ENCODE results near the gene TDRD7.

Gene TDRD7

DNA sequence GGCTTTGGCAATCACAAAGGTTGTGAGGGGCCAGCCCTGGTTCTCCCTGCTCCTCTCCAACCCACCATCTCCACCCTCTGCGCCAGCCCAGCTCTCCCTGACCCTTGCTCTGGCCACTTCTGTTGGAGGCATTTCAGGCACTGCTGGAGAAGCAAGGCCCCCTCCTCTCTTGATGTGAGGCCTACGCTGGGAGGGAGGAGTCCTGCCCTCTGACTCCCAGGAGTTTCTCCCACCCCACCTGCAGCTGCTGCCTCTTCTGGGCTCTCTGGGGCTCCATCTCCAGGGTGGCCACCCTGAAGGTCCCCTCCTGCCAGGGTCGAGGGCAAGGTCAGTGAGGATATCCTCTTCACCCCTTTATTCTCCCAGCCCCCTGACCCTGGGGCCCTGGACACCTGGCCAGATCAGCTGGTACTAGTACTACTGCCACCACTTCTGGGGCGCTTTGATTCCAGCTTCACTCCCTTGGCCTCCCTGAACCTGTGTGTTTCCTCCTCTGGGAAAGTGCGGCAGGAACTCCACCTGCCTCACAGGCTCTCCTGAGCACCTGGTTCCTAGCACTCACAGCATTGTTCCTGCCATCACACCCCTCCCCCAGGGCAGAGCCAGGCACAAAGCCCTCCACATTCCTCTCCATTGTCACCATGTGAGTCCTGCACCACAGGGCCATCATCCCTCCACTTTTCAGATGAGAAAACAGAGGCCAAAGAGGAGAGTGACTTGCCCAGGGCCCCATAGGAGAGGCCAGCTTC lies 23.8 kb upstream of the TDRD7 start:
- no CpG with 5 or more reads among the region's 5 CpGs for WGBS, 2 donors (ENCODE audit: extremely low coverage in 2 of 2, insufficient read length in 2 of 2, insufficient replicate concordance in 1 of 2)
- H3K9me3 ChIP-seq (replicated peaks in 1 of 2; ENCODE audit: control insufficient read depth in 2 of 2, insufficient read depth in 1 of 2, low read depth in 1 of 2, low read length in 2 of 2): no peaks in the 10 kb centered on the region
- H2BK15ac ChIP-seq (ENCODE audit: low read length): no peak overlapping the region
- DNase-seq (ENCODE audit: low spot score): no peak
- H3K4me3 ChIP-seq (ENCODE audit: low read length in 2 of 2): no peak overlapping the region
- no peak overlapping the region for H2BK12ac ChIP-seq (ENCODE audit: low read length)
- H2AK5ac ChIP-seq (ENCODE audit: low read depth, low read length): peak overlapping the region; percentile 19
- no peak overlapping the region for H4K8ac ChIP-seq (ENCODE audit: low read depth, low read length)
- H3K4ac ChIP-seq (ENCODE audit: low read length): no peak overlapping the region
- no peak overlapping the region for H3K18ac ChIP-seq (ENCODE audit: low read length)
- no peak overlapping the region for H2BK5ac ChIP-seq (ENCODE audit: low read length)
- no peak overlapping the region for H3K27ac ChIP-seq (replicated peaks; ENCODE audit: low read length)
- no peaks in the 10 kb centered on the region for H3K79me1 ChIP-seq (ENCODE audit: low read depth, low read length)
- H3K4me1 ChIP-seq (ENCODE audit: control insufficient read depth in 2 of 2, insufficient read depth in 1 of 2, low read depth in 1 of 2, low read length in 2 of 2): peaks cover 0 to 11% of the 10 kb centered on the region in 2 donors
- no peak overlapping the region for H2AFZ ChIP-seq (ENCODE audit: low read length)
- H4K91ac ChIP-seq (ENCODE audit: low read depth, low read length, poor library complexity): no peak overlapping the region
- H3K27me3 ChIP-seq (ENCODE audit: control insufficient read depth in 3 of 3, insufficient read depth in 3 of 3, low read depth in 1 of 3, low read length in 3 of 3): peaks cover 0 to 4% (median 0%) of the 10 kb centered on the region in 3 experiments
- H3K36me3 ChIP-seq (replicated peaks in 1 of 2; ENCODE audit: control insufficient read depth in 2 of 2, insufficient read depth in 2 of 2, low read length in 2 of 2): no peaks in the 10 kb centered on the region
- H3K9ac ChIP-seq (ENCODE audit: low read depth, low read length, poor library complexity): no peak overlapping the region
- H3K14ac ChIP-seq (ENCODE audit: low read length): no peak overlapping the region
- H3K4me2 ChIP-seq (ENCODE audit: insufficient read depth, low read length, poor library complexity, severe bottlenecking): no peak overlapping the region
- no peak overlapping the region for H3K23ac ChIP-seq (ENCODE audit: low read depth, low read length, poor library complexity)
- H2BK120ac ChIP-seq (ENCODE audit: low read depth, low read length): no peak overlapping the region

DNA sequence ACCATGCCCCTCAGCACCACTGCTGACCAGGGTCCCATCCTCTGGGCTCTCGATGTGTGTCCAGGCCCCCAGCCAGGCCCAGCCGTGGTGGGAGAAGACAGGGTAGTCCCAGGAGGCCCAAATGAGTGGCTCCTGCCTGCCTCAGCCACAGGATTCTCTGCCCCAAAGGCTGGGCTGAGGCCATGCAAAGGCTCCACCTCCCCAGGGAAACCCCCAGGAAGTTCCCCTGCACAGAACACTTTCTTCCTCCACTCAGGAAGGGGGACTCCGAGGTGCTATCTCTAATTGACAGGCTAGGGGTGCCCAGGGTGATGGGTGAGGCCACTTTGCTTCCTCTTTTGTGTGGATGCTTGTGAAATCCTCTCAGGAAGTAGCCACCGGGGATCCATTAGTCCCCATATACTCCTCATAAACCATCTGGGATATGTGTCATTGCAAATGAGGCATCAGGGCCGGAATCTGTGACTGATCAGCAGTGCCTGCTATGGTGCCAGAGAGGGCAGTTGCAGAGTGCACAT lies 23.1 kb upstream of the TDRD7 start:
- Histone ChIP-seq H2BK120ac (ENCODE audit: low read depth, low read length) (no peak overlapping the region), H3K4me1 (ENCODE audit: control insufficient read depth in 2 of 2, insufficient read depth in 1 of 2, low read depth in 1 of 2, low read length in 2 of 2) (peaks cover 0 to 11% of the 10 kb centered on the region in 2 donors)

DNA sequence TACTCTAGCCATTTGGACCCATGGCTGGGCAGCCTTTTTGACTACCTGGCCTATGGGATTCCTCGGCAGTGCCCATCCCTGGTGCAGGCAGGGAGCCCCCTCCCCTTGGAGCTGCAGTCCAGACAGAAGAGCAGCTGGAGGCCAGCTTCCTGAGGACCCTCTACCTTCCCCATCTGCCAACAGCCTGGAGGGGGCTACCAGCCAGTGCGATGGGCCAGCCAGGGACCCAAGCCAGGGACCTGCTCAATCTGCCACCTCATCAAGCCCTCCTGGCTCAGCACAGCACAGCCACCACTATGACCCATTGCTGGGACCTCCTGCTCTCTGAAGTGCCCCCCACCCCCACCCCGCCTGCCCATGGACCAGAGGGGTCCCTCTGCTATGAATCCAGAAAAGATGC lies 22.6 kb upstream of the TDRD7 start:
- H4K91ac ChIP-seq (ENCODE audit: low read depth, low read length, poor library complexity): no peak overlapping the region
- peaks cover 0 to 4% (median 0%) of the 10 kb centered on the region in 3 experiments for H3K27me3 ChIP-seq (ENCODE audit: control insufficient read depth in 3 of 3, insufficient read depth in 3 of 3, low read depth in 1 of 3, low read length in 3 of 3)
- no peaks in the 10 kb centered on the region for H3K79me1 ChIP-seq (ENCODE audit: low read depth, low read length)
- no peak overlapping the region for H3K27ac ChIP-seq (replicated peaks; ENCODE audit: low read length)
- H3K9me3 ChIP-seq (replicated peaks in 1 of 2; ENCODE audit: control insufficient read depth in 2 of 2, insufficient read depth in 1 of 2, low read depth in 1 of 2, low read length in 2 of 2): no peaks in the 10 kb centered on the region
- no peak overlapping the region for H3K23ac ChIP-seq (ENCODE audit: low read depth, low read length, poor library complexity)
- H3K4me3 ChIP-seq (ENCODE audit: low read length in 2 of 2): no peak overlapping the region
- no peaks in the 10 kb centered on the region for H3K36me3 ChIP-seq (replicated peaks in 1 of 2; ENCODE audit: control insufficient read depth in 2 of 2, insufficient read depth in 2 of 2, low read length in 2 of 2)
- no peak overlapping the region for H2BK15ac ChIP-seq (ENCODE audit: low read length)
- no peak overlapping the region for H3K14ac ChIP-seq (ENCODE audit: low read length)
- H3K4me1 ChIP-seq (ENCODE audit: control insufficient read depth in 2 of 2, insufficient read depth in 1 of 2, low read depth in 1 of 2, low read length in 2 of 2): peaks cover 0 to 11% of the 10 kb centered on the region in 2 donors
- no CpG with 5 or more reads among the region's 3 CpGs for WGBS, 2 donors (ENCODE audit: extremely low coverage in 2 of 2, insufficient read length in 2 of 2, insufficient replicate concordance in 1 of 2)
- no peak for DNase-seq (ENCODE audit: low spot score)
- no peak overlapping the region for H2BK5ac ChIP-seq (ENCODE audit: low read length)
- H4K8ac ChIP-seq (ENCODE audit: low read depth, low read length): no peak overlapping the region
- no peak overlapping the region for H2AK5ac ChIP-seq (ENCODE audit: low read depth, low read length)
- no peak overlapping the region for H3K4ac ChIP-seq (ENCODE audit: low read length)
- H2AFZ ChIP-seq (ENCODE audit: low read length): no peak overlapping the region
- H3K4me2 ChIP-seq (ENCODE audit: insufficient read depth, low read length, poor library complexity, severe bottlenecking): no peak overlapping the region
- no peak overlapping the region for H3K9ac ChIP-seq (ENCODE audit: low read depth, low read length, poor library complexity)
- no peak overlapping the region for H3K18ac ChIP-seq (ENCODE audit: low read length)
- no peak overlapping the region for H2BK120ac ChIP-seq (ENCODE audit: low read depth, low read length)
- no peak overlapping the region for H2BK12ac ChIP-seq (ENCODE audit: low read length)

More for the DNA sequence above, 23.1 kb upstream of the TDRD7 start:
- H3K4me3 ChIP-seq (ENCODE audit: low read length in 2 of 2): no peak overlapping the region
- no peak overlapping the region for H2BK15ac ChIP-seq (ENCODE audit: low read length)
- no peak for DNase-seq (ENCODE audit: low spot score)
- no peak overlapping the region for H3K27ac ChIP-seq (replicated peaks; ENCODE audit: low read length)
- H3K79me1 ChIP-seq (ENCODE audit: low read depth, low read length): no peaks in the 10 kb centered on the region
- H3K27me3 ChIP-seq (ENCODE audit: control insufficient read depth in 3 of 3, insufficient read depth in 3 of 3, low read depth in 1 of 3, low read length in 3 of 3): peaks cover 0 to 4% (median 0%) of the 10 kb centered on the region in 3 experiments
- H3K23ac ChIP-seq (ENCODE audit: low read depth, low read length, poor library complexity): no peak overlapping the region
- H2BK12ac ChIP-seq (ENCODE audit: low read length): no peak overlapping the region
- no peaks in the 10 kb centered on the region for H3K9me3 ChIP-seq (replicated peaks in 1 of 2; ENCODE audit: control insufficient read depth in 2 of 2, insufficient read depth in 1 of 2, low read depth in 1 of 2, low read length in 2 of 2)
- no peak overlapping the region for H4K8ac ChIP-seq (ENCODE audit: low read depth, low read length)
- H3K36me3 ChIP-seq (replicated peaks in 1 of 2; ENCODE audit: control insufficient read depth in 2 of 2, insufficient read depth in 2 of 2, low read length in 2 of 2): no peaks in the 10 kb centered on the region
- no peak overlapping the region for H3K18ac ChIP-seq (ENCODE audit: low read length)
- no peak overlapping the region for H3K9ac ChIP-seq (ENCODE audit: low read depth, low read length, poor library complexity)
- peak overlapping the region; percentile 14 for H3K14ac ChIP-seq (ENCODE audit: low read length)
- H2AFZ ChIP-seq (ENCODE audit: low read length): no peak overlapping the region
- H2AK5ac ChIP-seq (ENCODE audit: low read depth, low read length): no peak overlapping the region
- no peak overlapping the region for H3K4ac ChIP-seq (ENCODE audit: low read length)
- no peak overlapping the region for H3K4me2 ChIP-seq (ENCODE audit: insufficient read depth, low read length, poor library complexity, severe bottlenecking)
- no peak overlapping the region for H4K91ac ChIP-seq (ENCODE audit: low read depth, low read length, poor library complexity)
- no peak overlapping the region for H2BK5ac ChIP-seq (ENCODE audit: low read length)
- WGBS, 2 donors (ENCODE audit: extremely low coverage in 2 of 2, insufficient read length in 2 of 2, insufficient replicate concordance in 1 of 2): no CpG with 5 or more reads among the region's 5 CpGs

- no peak overlapping the region for H4K8ac ChIP-seq (ENCODE audit: low read depth, low read length)
- H3K4me1 ChIP-seq (ENCODE audit: control insufficient read depth in 2 of 2, insufficient read depth in 1 of 2, low read depth in 1 of 2, low read length in 2 of 2): peaks cover 0 to 14% of the 10 kb centered on the region in 2 donors
- no peak overlapping the region for H3K9ac ChIP-seq (ENCODE audit: low read depth, low read length, poor library complexity)
- H2BK12ac ChIP-seq (ENCODE audit: low read length): no peak overlapping the region
- H2AFZ ChIP-seq (ENCODE audit: low read length): no peak overlapping the region
- DNase-seq (ENCODE audit: low spot score): no peak
- H4K91ac ChIP-seq (ENCODE audit: low read depth, low read length, poor library complexity): no peak overlapping the region
- H3K4me2 ChIP-seq (ENCODE audit: insufficient read depth, low read length, poor library complexity, severe bottlenecking): no peak overlapping the region
- no peak overlapping the region for H2AK5ac ChIP-seq (ENCODE audit: low read depth, low read length)
- H3K9me3 ChIP-seq (replicated peaks in 1 of 2; ENCODE audit: control insufficient read depth in 2 of 2, insufficient read depth in 1 of 2, low read depth in 1 of 2, low read length in 2 of 2): no peaks in the 10 kb centered on the region
- no peak overlapping the region for H3K23ac ChIP-seq (ENCODE audit: low read depth, low read length, poor library complexity)
- H2BK5ac ChIP-seq (ENCODE audit: low read length): no peak overlapping the region
- no peak overlapping the region for H2BK15ac ChIP-seq (ENCODE audit: low read length)
- no CpG with 5 or more reads among the region's 10 CpGs for WGBS, 2 donors (ENCODE audit: extremely low coverage in 2 of 2, insufficient read length in 2 of 2, insufficient replicate concordance in 1 of 2)
- H3K4me3 ChIP-seq (ENCODE audit: low read length in 2 of 2): no peak overlapping the region
- H2BK120ac ChIP-seq (ENCODE audit: low read depth, low read length): no peak overlapping the region
- no peaks in the 10 kb centered on the region for H3K79me1 ChIP-seq (ENCODE audit: low read depth, low read length)
- no peak overlapping the region for H3K4ac ChIP-seq (ENCODE audit: low read length)
- H3K27ac ChIP-seq (replicated peaks; ENCODE audit: low read length): no peak overlapping the region
- H3K27me3 ChIP-seq (ENCODE audit: control insufficient read depth in 3 of 3, insufficient read depth in 3 of 3, low read depth in 1 of 3, low read length in 3 of 3): peaks cover 0 to 4% (median 0%) of the 10 kb centered on the region in 3 experiments
- H3K14ac ChIP-seq (ENCODE audit: low read length): no peak overlapping the region
- H3K18ac ChIP-seq (ENCODE audit: low read length): no peak overlapping the region
- no peaks in the 10 kb centered on the region for H3K36me3 ChIP-seq (replicated peaks in 1 of 2; ENCODE audit: control insufficient read depth in 2 of 2, insufficient read depth in 2 of 2, low read length in 2 of 2)
These were observed 21.0 kb upstream of the TDRD7 start for GRCh38 chr9:97390791-97391406.
